Osteoblast (primary cell): Measurements from ENCODE around the gene GRM8. TPM values are rescaled to one million over a fixed set of nuclear protein-coding genes. Genes with fewer than 3 reads are reported as not detected.

Experiments used
- DNase-seq: peaks from one replicate; pipeline ENCODE4 v3.0.0; 2011; ENCODE audit warnings: low spot score, mixed read lengths; ENCODE audit not compliant: insufficient read length; ENCODE audit errors: missing footprints
- H2AFZ ChIP-seq: 2 replicates; pipeline ENCODE4 v1.6.0; 2011; ENCODE audit warnings: mild to moderate bottlenecking, low read length
- H3K27ac ChIP-seq: 2 replicates; pipeline ENCODE4 v1.5.1; 2011; ENCODE audit warnings: mild to moderate bottlenecking, low read depth, low read length, moderate library complexity
- H3K27me3 ChIP-seq: 2 replicates; pipeline ENCODE4 v1.6.0; 2012; ENCODE audit warnings: mild to moderate bottlenecking, control low read depth, inconsistent platforms, low read length, moderate library complexity; ENCODE audit not compliant: insufficient read depth
- H3K36me3 ChIP-seq: 2 replicates; pipeline ENCODE4 v1.5.1; 2011; ENCODE audit warnings: mild to moderate bottlenecking, low read length, control low read depth, moderate library complexity; ENCODE audit not compliant: insufficient read depth
- H3K4me1 ChIP-seq: 2 replicates; pipeline ENCODE4 v1.5.1; 2011; ENCODE audit warnings: mild to moderate bottlenecking, low read length, control low read depth, moderate library complexity; ENCODE audit not compliant: insufficient read depth
- H3K4me2 ChIP-seq: 2 replicates; pipeline ENCODE4 v1.6.0; 2011; ENCODE audit warnings: mild to moderate bottlenecking, low read length; ENCODE audit not compliant: insufficient read depth
- H3K4me3 ChIP-seq: fragments of 200-600 bp; sonication (generic); 3 replicates; pipeline ENCODE4 v1.5.1; 2012; ENCODE audit warnings: mild to moderate bottlenecking, low read length, inconsistent platforms; ENCODE audit not compliant: insufficient read depth
- H3K79me2 ChIP-seq: 2 replicates; pipeline ENCODE4 v1.6.0; 2012; ENCODE audit warnings: mild to moderate bottlenecking, low read length, control low read depth, inconsistent platforms; ENCODE audit not compliant: insufficient read depth
- H3K9me3 ChIP-seq: 2 replicates; pipeline ENCODE4 v1.5.1; 2011; ENCODE audit warnings: low read depth, low read length, control low read depth
- H4K20me1 ChIP-seq: 2 replicates; pipeline ENCODE4 v1.6.0; 2012; ENCODE audit warnings: mild to moderate bottlenecking, low read length, control low read depth; ENCODE audit not compliant: insufficient read depth
- CTCF ChIP-seq: IDR thresholded peaks from 2 replicates; pipeline ENCODE4 v1.5.1; 2011; ENCODE audit warnings: mild to moderate bottlenecking, low read depth, low read length, moderate library complexity; ENCODE audit errors: extremely low read depth
- total RNA-seq: library from RNA; depleted of rRNA; stranded (reverse); fragments of >200 nt; gene quantifications from 2 replicates; pipeline ENCODE4 v1.2.3, GENCODE V29; 2012

Gene GRM8
- total RNA-seq, 1 donor, result not detected

- Histone ChIP-seq H3K27ac (no peak overlapping the region), H3K4me1 (no peaks in the 10 kb centered on the region), H4K20me1 (no peaks in the 10 kb centered on the region), H3K4me2 (no peak overlapping the region), H3K4me3 (no peak overlapping the region), H3K36me3 (no peaks in the 10 kb centered on the region), H3K79me2 (no peaks in the 10 kb centered on the region), H3K27me3 (no peaks in the 10 kb centered on the region), H3K9me3 (no peaks in the 10 kb centered on the region), H2AFZ (no peak overlapping the region)
- TF ChIP-seq CTCF, result no peak
- DNase-seq, result no peak
These were observed 407.4 kb downstream of the GRM8 start for GRCh38 chr7:126845331-126845730.

- no peaks in the 10 kb centered on the region for H3K27me3 ChIP-seq
- no peak for TF ChIP-seq CTCF
- no peaks in the 10 kb centered on the region for H3K4me1 ChIP-seq
- no peaks in the 10 kb centered on the region for H3K36me3 ChIP-seq
- H3K9me3 ChIP-seq, result no peaks in the 10 kb centered on the region
- no peak for DNase-seq
- no peak overlapping the region for H3K4me2 ChIP-seq
- H3K27ac ChIP-seq, result no peak overlapping the region
- no peaks in the 10 kb centered on the region for H3K79me2 ChIP-seq
- no peaks in the 10 kb centered on the region for H4K20me1 ChIP-seq
- H3K4me3 ChIP-seq, result no peak overlapping the region
- H2AFZ ChIP-seq, result no peak overlapping the region
These were observed 408.9 kb downstream of the GRM8 start for GRCh38 chr7:126843883-126844282.

DNA sequence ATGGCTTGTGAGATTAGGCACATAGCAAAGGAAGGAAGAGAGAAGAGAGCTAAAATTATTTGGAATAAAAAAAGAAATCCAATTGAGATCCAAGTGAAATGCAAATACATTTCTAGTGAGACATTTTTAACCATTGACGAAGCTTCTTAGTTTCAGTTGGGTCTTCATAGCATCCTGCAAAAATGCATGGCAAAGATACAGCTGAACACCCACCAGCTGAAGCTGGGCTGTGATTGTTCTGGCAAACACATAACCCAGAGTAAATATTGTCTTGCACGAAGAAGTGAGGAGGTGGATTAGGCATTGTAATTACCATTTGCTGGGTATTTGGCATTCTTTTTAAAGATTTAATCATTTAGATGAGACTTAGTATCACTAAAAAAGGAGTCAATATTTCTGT is 409.4 kb downstream of the GRM8 start:
- TF ChIP-seq CTCF, result no peak
- no peaks in the 10 kb centered on the region for H3K4me1 ChIP-seq
- H3K36me3 ChIP-seq, result no peaks in the 10 kb centered on the region
- H2AFZ ChIP-seq, result no peak overlapping the region
- H4K20me1 ChIP-seq, result no peaks in the 10 kb centered on the region
- no peaks in the 10 kb centered on the region for H3K9me3 ChIP-seq
- H3K4me2 ChIP-seq, result no peak overlapping the region
- no peak overlapping the region for H3K4me3 ChIP-seq
- no peaks in the 10 kb centered on the region for H3K27me3 ChIP-seq
- no peak overlapping the region for H3K27ac ChIP-seq
- DNase-seq, result no peak
- H3K79me2 ChIP-seq, result no peaks in the 10 kb centered on the region

DNA sequence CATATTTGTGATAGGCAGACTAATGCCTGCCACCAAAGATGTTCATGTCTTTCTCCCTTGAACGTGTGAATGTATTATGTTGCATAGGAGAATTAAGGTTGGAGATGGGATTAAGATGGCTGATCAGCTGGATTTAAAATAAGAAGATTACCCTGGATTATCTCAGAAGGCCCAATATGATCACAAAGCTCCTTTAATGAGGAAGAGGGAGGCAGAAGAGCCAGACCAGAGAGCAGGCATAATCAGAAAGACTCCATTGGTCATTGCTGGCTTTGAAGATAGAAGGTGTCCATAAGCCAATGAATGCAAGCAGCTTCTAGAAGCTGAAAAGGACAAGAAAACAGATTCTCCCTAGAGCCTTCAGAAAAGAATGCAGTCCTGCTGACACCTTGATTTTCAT is 410.3 kb downstream of the GRM8 start:
- no peaks in the 10 kb centered on the region for H3K36me3 ChIP-seq
- no peak overlapping the region for H3K4me2 ChIP-seq
- no peak for TF ChIP-seq CTCF
- H3K79me2 ChIP-seq, result no peaks in the 10 kb centered on the region
- H3K27ac ChIP-seq, result no peak overlapping the region
- H3K4me3 ChIP-seq, result no peak overlapping the region
- H2AFZ ChIP-seq, result no peak overlapping the region
- DNase-seq, result no peak
- H3K27me3 ChIP-seq, result no peaks in the 10 kb centered on the region
- H4K20me1 ChIP-seq, result no peaks in the 10 kb centered on the region
- H3K9me3 ChIP-seq, result no peaks in the 10 kb centered on the region
- H3K4me1 ChIP-seq, result no peaks in the 10 kb centered on the region
